OCI-LY3 (cell line): ENCODE results near the gene PLEKHA7.
"Not testable (repeated sequence)": the region's sequence is repeated elsewhere in the genome, so short reads cannot be mapped to it uniquely, and the experiment has no call there.

Source experiments
- H2AFZ ChIP-seq: fragments of 200-600, 300-600 bp; shearing (Covaris generic); 2 replicates; pipeline ENCODE4 v1.6.0; 2014; ENCODE audit warnings: antibody characterized with exemption, low read depth, low read length
- H3K27ac ChIP-seq: fragments of 200-600, 300-600 bp; sonication (generic); 2 replicates; pipeline ENCODE4 v1.5.1; 2014; ENCODE audit warnings: mild to moderate bottlenecking, low read length, moderate library complexity, mixed read lengths
- H3K27me3 ChIP-seq: fragments of 200-600, 300-600 bp; sonication (generic); 2 replicates; pipeline ENCODE4 v1.6.1; 2014; ENCODE audit warnings: low read depth, low read length, mixed read lengths
- H3K36me3 ChIP-seq: fragments of 200-600, 300-600 bp; sonication (generic); replicated peaks from 2 replicates; pipeline ENCODE3; 2014; ENCODE audit warnings: low read depth, low read length, mixed read lengths
- H3K4me1 ChIP-seq: fragments of 300-600, 200-600 bp; sonication (generic); 2 replicates; pipeline ENCODE4 v1.6.1; 2014; ENCODE audit warnings: low read length, mixed read lengths
- H3K4me2 ChIP-seq: fragments of 200-600, 300-600 bp; sonication (generic); 2 replicates; pipeline ENCODE4 v1.6.1; 2014; ENCODE audit warnings: low read length, mixed read lengths
- H3K4me3 ChIP-seq: fragments of 300-600, 200-600 bp; sonication (generic); 2 replicates; pipeline ENCODE4 v1.5.1; 2014; ENCODE audit warnings: antibody characterized with exemption, mild to moderate bottlenecking, low read length, moderate library complexity
- H3K79me2 ChIP-seq: fragments of 300-600, 200-600 bp; shearing (Covaris generic); 2 replicates; pipeline ENCODE4 v1.6.1; 2014; ENCODE audit warnings: mild to moderate bottlenecking, low read length, mixed read lengths
- H3K9ac ChIP-seq: fragments of 300-600, 200-600 bp; shearing (Covaris generic); 2 replicates; pipeline ENCODE4 v1.6.0; 2014; ENCODE audit warnings: mild to moderate bottlenecking, low read length, moderate library complexity
- H3K9me3 ChIP-seq: fragments of 200-600, 300-600 bp; shearing (Covaris generic); 2 replicates; pipeline ENCODE4 v1.6.1; 2014; ENCODE audit warnings: low read length, mixed read lengths; ENCODE audit not compliant: insufficient read depth
- H4K20me1 ChIP-seq: fragments of 200-600, 300-600 bp; sonication (generic); 2 replicates; pipeline ENCODE4 v1.6.1; 2016; ENCODE audit warnings: low read length, mixed read lengths; ENCODE audit not compliant: insufficient read depth
- EZH2phosphoT487 ChIP-seq: fragments of 200-600 bp; shearing (Covaris generic); IDR thresholded peaks from 2 replicates; pipeline ENCODE4 v1.6.1; 2018; ENCODE audit warnings: antibody characterized with exemption, mixed run types, low read depth
- TF ChIP-seq, protein P1 (sequence below): fragments of 200-600, 300-600 bp; sonication (generic); IDR thresholded peaks from 2 replicates; pipeline ENCODE4 v1.5.1; 2014; ENCODE audit warnings: antibody characterized with exemption, low read length, low read depth

PLEKHA7 gene

DNA sequence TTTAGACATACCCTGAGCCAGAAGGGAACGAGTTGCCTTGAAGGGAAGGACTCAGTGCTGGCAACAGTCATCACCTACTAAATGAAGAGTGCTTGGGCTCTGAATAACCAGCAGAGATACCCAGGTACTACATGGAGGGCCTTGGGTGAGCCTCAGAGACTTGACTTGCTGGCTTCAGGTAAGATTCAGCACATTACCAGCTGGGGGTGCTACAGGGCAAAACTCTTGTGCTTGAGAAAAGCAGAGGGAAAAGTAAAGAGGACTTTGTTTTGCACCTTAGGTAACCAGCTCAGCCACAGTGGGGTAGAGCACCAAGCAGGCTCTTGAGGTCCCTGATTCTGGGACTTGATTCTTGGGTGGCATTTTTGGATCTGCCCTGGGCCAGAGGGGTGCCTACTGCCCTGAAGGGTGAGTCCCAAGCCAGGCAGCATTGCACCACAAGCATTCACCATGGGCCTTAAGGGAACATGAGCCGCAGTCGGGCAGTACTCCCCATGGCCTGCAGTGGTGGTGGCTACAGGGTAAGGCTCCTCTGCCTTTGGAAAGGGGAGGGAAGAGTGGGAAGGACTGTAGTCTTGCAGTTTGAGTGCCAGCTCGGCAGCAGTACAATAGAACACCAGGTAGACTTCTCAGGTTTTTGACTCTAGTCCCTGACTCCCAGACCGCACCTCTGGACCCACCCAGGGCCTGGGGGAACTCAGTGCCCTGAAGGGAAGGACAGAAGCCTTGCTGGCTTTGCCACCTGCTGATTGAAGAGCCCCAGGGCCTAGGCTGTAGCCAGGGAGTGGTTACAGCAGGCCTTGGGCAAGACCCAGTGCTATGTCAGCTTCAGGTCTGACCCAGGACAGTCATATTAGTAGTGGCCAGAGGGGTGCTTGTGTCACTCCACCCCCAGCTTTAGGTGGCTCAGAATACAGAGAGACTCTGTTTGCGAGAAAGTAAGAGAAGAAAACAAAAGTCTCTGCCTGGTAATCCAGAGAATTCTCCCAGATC is 22.7 kb upstream of the PLEKHA7 start:
- H3K4me2 ChIP-seq, result no peak overlapping the region
- H3K79me2 ChIP-seq, result no peaks in the 10 kb centered on the region
- H3K9ac ChIP-seq, result no peak overlapping the region
- H3K4me1 ChIP-seq, result no peaks in the 10 kb centered on the region
- H3K9me3 ChIP-seq, result no peaks in the 10 kb centered on the region
- no peak overlapping the region for H3K27ac ChIP-seq
- H4K20me1 ChIP-seq, result no peaks in the 10 kb centered on the region
- H3K27me3 ChIP-seq, result no peaks in the 10 kb centered on the region
- H2AFZ ChIP-seq, result no peak overlapping the region
- H3K4me3 ChIP-seq, result no peak overlapping the region
- no peaks in the 10 kb centered on the region for H3K36me3 ChIP-seq
- TF ChIP-seq, protein P1, sequence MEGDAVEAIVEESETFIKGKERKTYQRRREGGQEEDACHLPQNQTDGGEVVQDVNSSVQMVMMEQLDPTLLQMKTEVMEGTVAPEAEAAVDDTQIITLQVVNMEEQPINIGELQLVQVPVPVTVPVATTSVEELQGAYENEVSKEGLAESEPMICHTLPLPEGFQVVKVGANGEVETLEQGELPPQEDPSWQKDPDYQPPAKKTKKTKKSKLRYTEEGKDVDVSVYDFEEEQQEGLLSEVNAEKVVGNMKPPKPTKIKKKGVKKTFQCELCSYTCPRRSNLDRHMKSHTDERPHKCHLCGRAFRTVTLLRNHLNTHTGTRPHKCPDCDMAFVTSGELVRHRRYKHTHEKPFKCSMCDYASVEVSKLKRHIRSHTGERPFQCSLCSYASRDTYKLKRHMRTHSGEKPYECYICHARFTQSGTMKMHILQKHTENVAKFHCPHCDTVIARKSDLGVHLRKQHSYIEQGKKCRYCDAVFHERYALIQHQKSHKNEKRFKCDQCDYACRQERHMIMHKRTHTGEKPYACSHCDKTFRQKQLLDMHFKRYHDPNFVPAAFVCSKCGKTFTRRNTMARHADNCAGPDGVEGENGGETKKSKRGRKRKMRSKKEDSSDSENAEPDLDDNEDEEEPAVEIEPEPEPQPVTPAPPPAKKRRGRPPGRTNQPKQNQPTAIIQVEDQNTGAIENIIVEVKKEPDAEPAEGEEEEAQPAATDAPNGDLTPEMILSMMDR, result 0 out of 2 replicates have a peak, but pooled peaks have one; percentile 8
- no peak for TF ChIP-seq EZH2phosphoT487

DNA sequence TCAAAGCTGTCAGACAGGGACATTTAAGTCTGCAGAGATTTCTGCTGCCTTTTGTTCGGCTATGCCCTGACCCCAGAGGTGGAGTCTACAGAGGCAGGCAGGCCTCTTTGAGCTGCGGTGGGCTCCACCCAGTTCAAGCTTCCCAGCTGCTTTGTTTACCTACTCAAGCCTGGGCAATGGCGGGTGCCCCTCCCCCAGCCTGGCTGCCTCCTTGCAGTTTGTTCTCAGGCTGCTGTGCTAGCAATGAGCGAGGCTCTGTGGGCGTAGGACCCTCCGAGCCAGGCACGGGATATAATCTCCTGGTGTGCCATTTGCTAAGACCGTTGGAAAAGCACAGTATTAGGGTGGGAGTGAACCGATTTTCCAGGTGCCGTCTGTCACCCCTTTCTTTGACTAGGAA is 19.8 kb upstream of the PLEKHA7 start:
- not testable (repeated sequence) for H3K4me1 ChIP-seq, H3K4me2 ChIP-seq, H3K4me3 ChIP-seq, H3K79me2 ChIP-seq, H3K27me3 ChIP-seq, H3K9me3 ChIP-seq, H4K20me1 ChIP-seq, H3K27ac ChIP-seq, H3K36me3 ChIP-seq, H3K9ac ChIP-seq, H2AFZ ChIP-seq

DNA sequence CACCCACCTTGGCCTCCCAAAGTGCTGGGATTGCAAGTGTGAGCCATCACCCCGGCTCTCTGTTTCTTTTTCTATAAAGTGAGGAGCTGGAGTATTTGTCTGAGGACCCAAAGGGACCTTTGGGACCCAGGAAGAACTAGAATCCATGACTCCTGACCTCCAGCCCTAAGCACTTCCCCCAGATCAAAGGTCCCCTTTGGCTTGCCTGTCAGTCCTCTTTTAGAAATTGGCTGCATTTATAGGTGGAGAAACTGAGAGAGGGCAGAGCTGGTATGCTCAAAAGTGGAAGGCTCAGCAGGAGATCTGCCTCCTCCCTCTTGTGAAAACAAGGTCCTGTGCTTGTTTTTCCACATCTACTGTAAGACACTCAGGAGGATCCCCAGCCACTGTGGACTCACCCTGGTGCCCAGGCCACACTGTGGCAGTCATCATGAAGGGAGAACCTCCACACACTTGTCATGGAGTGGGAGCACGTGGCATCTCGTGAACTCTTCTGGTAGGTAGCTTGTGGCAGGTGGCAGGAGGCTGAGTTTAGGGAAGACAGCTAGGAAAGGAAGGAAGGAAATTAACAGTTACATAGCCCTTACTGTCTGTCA is 12.4 kb upstream of the PLEKHA7 start:
- Histone ChIP-seq H3K4me2 (no peak overlapping the region), H2AFZ (no peak overlapping the region), H3K9me3 (no peaks in the 10 kb centered on the region), H3K4me1 (no peaks in the 10 kb centered on the region), H3K9ac (no peak overlapping the region), H3K27me3 (no peaks in the 10 kb centered on the region), H3K4me3 (no peak overlapping the region), H3K36me3 (no peaks in the 10 kb centered on the region), H4K20me1 (no peaks in the 10 kb centered on the region), H3K79me2 (no peaks in the 10 kb centered on the region), H3K27ac (no peak overlapping the region)
- TF ChIP-seq, protein P1, result no peak
- no peak for TF ChIP-seq EZH2phosphoT487

DNA sequence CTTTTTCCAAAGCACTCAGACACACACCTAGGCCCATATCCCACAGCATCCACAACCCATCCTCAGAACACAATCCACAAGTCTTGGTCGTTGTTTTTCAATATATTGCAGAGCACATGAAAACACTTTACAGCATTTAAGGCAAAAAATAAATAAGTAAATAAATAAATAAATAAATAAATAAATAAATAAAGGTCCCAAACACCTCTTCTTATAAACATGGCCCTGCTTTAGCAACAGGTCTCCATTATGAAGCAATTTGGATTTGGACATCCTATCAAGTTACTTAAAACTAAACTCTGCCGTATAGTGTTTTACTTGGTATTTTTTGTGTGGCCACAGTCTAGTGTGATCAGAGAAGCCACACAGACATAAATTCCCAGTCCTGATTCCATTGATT is 10.7 kb upstream of the PLEKHA7 start:
- H2AFZ ChIP-seq, result no peak overlapping the region
- no peak overlapping the region for H3K27ac ChIP-seq
- no peaks in the 10 kb centered on the region for H3K9me3 ChIP-seq
- no peak overlapping the region for H3K4me3 ChIP-seq
- H3K79me2 ChIP-seq, result no peaks in the 10 kb centered on the region
- H4K20me1 ChIP-seq, result no peaks in the 10 kb centered on the region
- no peak for TF ChIP-seq EZH2phosphoT487
- TF ChIP-seq, protein P1, result no peak
- no peak overlapping the region for H3K9ac ChIP-seq
- no peaks in the 10 kb centered on the region for H3K4me1 ChIP-seq
- H3K36me3 ChIP-seq, result no peaks in the 10 kb centered on the region
- H3K4me2 ChIP-seq, result no peak overlapping the region
- no peaks in the 10 kb centered on the region for H3K27me3 ChIP-seq
